HepG2 (cell line): Measurements from ENCODE around the gene MRPS35. TPM values are rescaled to one million over a fixed set of nuclear protein-coding genes. Genes with fewer than 3 reads are reported as not detected.

Experiments
- CHD2 ChIP-seq: IDR thresholded peaks from 2 replicates; pipeline ENCODE4 v1.6.1; 2011; ENCODE audit warnings: low read depth, low read length, improper control_type of control experiment
- ETV5 ChIP-seq: IDR thresholded peaks from 2 replicates; pipeline ENCODE4 v1.6.1; 2018; ENCODE audit warnings: missing biosample characterization, missing genetic modification reagents, inconsistent platforms, borderline replicate concordance
- GPN1 ChIP-seq: sonication (generic); formaldehyde crosslinking; IDR thresholded peaks from 2 replicates; pipeline ENCODE4 v1.5.1; 2020; ENCODE audit warnings: missing genetic modification reagents, borderline replicate concordance
- KDM6A ChIP-seq: IDR thresholded peaks from 2 replicates; pipeline ENCODE4 v1.6.1; 2016; ENCODE audit warnings: low read depth
- MIER3 ChIP-seq: IDR thresholded peaks from 2 replicates; pipeline ENCODE4 v1.6.1; 2016; ENCODE audit warnings: missing compliant biosample characterization, borderline replicate concordance
- MLLT10 ChIP-seq: sonication (generic); formaldehyde crosslinking; IDR thresholded peaks from 2 replicates; pipeline ENCODE4 v1.4.0; 2020; ENCODE audit warnings: missing genetic modification reagents
- NCOR1 ChIP-seq: fragments of 200-600 bp; sonication (generic); IDR thresholded peaks from 2 replicates; pipeline ENCODE4 v1.7.0; 2017; ENCODE audit warnings: antibody characterized with exemption, low read length, borderline replicate concordance
- NFE2 ChIP-seq: sonication (generic); formaldehyde crosslinking; IDR thresholded peaks from 2 replicates; pipeline ENCODE4 v1.4.0; 2020; ENCODE audit warnings: missing genetic modification reagents
- NR3C1 ChIP-seq: sonication (generic); formaldehyde crosslinking; IDR thresholded peaks from 2 replicates; pipeline ENCODE4 v1.4.0; 2020; ENCODE audit warnings: missing genetic modification reagents
- PRMT3 ChIP-seq: sonication (generic); formaldehyde crosslinking; IDR thresholded peaks from 2 replicates; pipeline ENCODE4 v1.8.1; 2022; ENCODE audit warnings: low read depth, mild to moderate bottlenecking, moderate library complexity, missing genetic modification reagents, borderline replicate concordance
- RARG ChIP-seq: sonication (generic); formaldehyde crosslinking; IDR thresholded peaks from 2 replicates; pipeline ENCODE4 v1.4.0; 2020; ENCODE audit warnings: low read depth, mild to moderate bottlenecking, missing genetic modification reagents
- SIX1 ChIP-seq: sonication (generic); formaldehyde crosslinking; IDR thresholded peaks from 2 replicates; pipeline ENCODE4 v1.4.0; 2020; ENCODE audit warnings: missing genetic modification reagents, borderline replicate concordance
- TSC22D2 ChIP-seq: sonication (generic); formaldehyde crosslinking; IDR thresholded peaks from 2 replicates; pipeline ENCODE4 v1.5.1; 2020; ENCODE audit warnings: missing genetic modification reagents, mild to moderate bottlenecking, borderline replicate concordance
- ZBTB21 ChIP-seq: sonication (generic); formaldehyde crosslinking; IDR thresholded peaks from 2 replicates; pipeline ENCODE4 v1.4.0; 2020; ENCODE audit warnings: missing genetic modification reagents
- ZC3H4 ChIP-seq: sonication (generic); formaldehyde crosslinking; IDR thresholded peaks from 2 replicates; pipeline ENCODE4 v1.4.0; 2020; ENCODE audit warnings: missing genetic modification reagents, borderline replicate concordance
- ZMAT3 ChIP-seq: sonication (generic); formaldehyde crosslinking; conservative IDR thresholded peaks from 2 replicates; pipeline ENCODE4 v1.7.0; 2021; ENCODE audit warnings: missing genetic modification reagents
- ZNF230 ChIP-seq: sonication (generic); formaldehyde crosslinking; IDR thresholded peaks from 2 replicates; pipeline ENCODE4 v1.4.0; 2020; ENCODE audit warnings: mild to moderate bottlenecking, missing genetic modification reagents
- ZNF431 ChIP-seq: sonication (generic); formaldehyde crosslinking; IDR thresholded peaks from 2 replicates; pipeline ENCODE4 v1.9.0; 2022; ENCODE audit warnings: missing genetic modification reagents, low read depth, mild to moderate bottlenecking, borderline replicate concordance
- ZNF652 ChIP-seq: IDR thresholded peaks from 2 replicates; pipeline ENCODE4 v1.6.1; 2016; ENCODE audit warnings: low read depth, borderline replicate concordance
- ZNF780A ChIP-seq: sonication (generic); formaldehyde crosslinking; IDR thresholded peaks from 2 replicates; pipeline ENCODE4 v1.8.0; 2022; ENCODE audit warnings: mild to moderate bottlenecking, missing genetic modification reagents, moderate library complexity
- polyA plus RNA-seq, 8 experiments: library from polyadenylated mRNA; depleted of rRNA in 3 of 8; stranded (reverse) in 7 of 8; unstranded in 1 of 8; fragments of >200 nt; fragmentation: Illumina TruSeq in 4 of 8; extraction: Trizol in 4 of 8; gene quantifications; 2 replicates each; pipeline versions ENCODE4 v1.2.1 to v1.2.3, GENCODE V29; 2011 to 2016; ENCODE audit warnings: low read depth in 4 of 8, missing spikeins in 1 of 8, mixed read lengths in 1 of 8; ENCODE audit not compliant: insufficient read depth in 1 of 8
- total RNA-seq, 5 experiments: library from RNA; depleted of rRNA; stranded (reverse); fragments of >200 nt; fragmentation: Illumina TruSeq; extraction: Trizol; gene quantifications; 2 replicates each; pipeline ENCODE4 v1.2.3, GENCODE V29; 2016; ENCODE audit warnings: low read depth in 1 of 5
- TF ChIP-seq, protein P1 (sequence below): sonication (generic); formaldehyde crosslinking; IDR thresholded peaks from 2 replicates; pipeline ENCODE4 v1.4.0; 2020; ENCODE audit warnings: missing genetic modification reagents
- TF ChIP-seq, protein P2 (sequence below): sonication (generic); formaldehyde crosslinking; IDR thresholded peaks from 2 replicates; pipeline ENCODE4 v1.4.0; 2020; ENCODE audit warnings: mild to moderate bottlenecking, missing genetic modification reagents
- TF ChIP-seq, protein P3 (sequence below): sonication (generic); formaldehyde crosslinking; IDR thresholded peaks from 2 replicates; pipeline ENCODE4 v1.4.0; 2020; ENCODE audit warnings: missing genetic modification reagents
- TF ChIP-seq, protein P4 (sequence below): sonication (generic); formaldehyde crosslinking; IDR thresholded peaks from 2 replicates; pipeline ENCODE4 v1.8.0; 2022; ENCODE audit warnings: mild to moderate bottlenecking, missing genetic modification reagents, borderline replicate concordance

MRPS35 gene
- total and polyA plus RNA-seq, 2 of the 13 experiments (the other 11 are each of a cell fraction or from before 2014, with no cell fraction given): 63.4 to 104 TPM

DNA sequence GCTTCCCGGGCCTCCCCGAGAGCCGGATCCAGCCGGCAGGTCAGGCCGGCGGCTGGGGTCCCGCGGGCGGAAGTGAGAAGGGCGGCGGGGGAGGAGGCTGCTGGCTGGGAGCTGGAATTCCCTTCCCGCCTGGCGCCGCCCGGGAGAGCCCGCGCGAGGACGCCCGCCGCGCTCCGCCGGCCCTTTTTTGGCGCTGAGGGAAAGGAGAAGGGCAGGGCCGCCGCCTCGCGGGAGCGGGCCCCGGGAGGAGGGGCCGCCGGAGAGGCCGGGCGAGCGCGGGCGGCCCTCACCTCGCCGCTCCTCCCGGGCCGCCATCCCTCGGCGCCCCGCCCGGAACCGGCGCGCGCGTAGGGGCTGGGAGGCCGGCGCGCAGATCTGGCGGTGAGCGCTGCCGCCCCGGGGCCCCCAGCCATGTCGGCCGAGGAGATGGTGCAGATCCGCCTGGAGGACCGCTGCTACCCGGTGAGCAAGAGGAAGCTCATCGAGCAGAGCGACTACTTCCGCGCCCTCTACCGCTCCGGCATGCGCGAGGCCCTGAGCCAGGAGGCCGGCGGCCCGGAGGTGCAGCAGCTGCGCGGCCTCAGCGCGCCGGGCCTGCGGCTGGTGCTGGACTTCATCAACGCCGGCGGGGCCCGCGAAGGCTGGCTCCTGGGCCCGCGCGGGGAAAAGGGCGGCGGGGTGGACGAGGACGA, 69.4 kb downstream of the MRPS35 start, which contains the start of the genes KLHL42 and MANSC4 (continued):
- TF ChIP-seq SIX1 (no peak), KDM6A (no peak), TSC22D2 (CRISPR knock-in tag) (no peak), GPN1 (CRISPR knock-in tag) (no peak), MIER3 (no peak), ZMAT3 (CRISPR knock-in tag) (peak; percentile 87), ZNF230 (CRISPR knock-in tag) (no peak; the same call in 1 of the 2 replicates), NR3C1 (CRISPR knock-in tag) (no peak), ZNF780A (CRISPR knock-in tag) (no peak), ZNF431 (CRISPR knock-in tag) (peak; percentile 34; the same call in 1 of the 2 replicates), MLLT10 (CRISPR knock-in tag) (no peak), ETV5 (peak; percentile 42; the same call in 1 of the 2 replicates), NFE2 (CRISPR knock-in tag) (no peak), ZBTB21 (CRISPR knock-in tag) (no peak), CHD2 (no peak), NCOR1 (no peak), PRMT3 (CRISPR knock-in tag) (no peak; the same call in 1 of the 2 replicates), ZNF652 (CRISPR knock-in tag) (no peak), ZC3H4 (CRISPR knock-in tag) (no peak), RARG (no peak)
- TF ChIP-seq, protein P1, sequence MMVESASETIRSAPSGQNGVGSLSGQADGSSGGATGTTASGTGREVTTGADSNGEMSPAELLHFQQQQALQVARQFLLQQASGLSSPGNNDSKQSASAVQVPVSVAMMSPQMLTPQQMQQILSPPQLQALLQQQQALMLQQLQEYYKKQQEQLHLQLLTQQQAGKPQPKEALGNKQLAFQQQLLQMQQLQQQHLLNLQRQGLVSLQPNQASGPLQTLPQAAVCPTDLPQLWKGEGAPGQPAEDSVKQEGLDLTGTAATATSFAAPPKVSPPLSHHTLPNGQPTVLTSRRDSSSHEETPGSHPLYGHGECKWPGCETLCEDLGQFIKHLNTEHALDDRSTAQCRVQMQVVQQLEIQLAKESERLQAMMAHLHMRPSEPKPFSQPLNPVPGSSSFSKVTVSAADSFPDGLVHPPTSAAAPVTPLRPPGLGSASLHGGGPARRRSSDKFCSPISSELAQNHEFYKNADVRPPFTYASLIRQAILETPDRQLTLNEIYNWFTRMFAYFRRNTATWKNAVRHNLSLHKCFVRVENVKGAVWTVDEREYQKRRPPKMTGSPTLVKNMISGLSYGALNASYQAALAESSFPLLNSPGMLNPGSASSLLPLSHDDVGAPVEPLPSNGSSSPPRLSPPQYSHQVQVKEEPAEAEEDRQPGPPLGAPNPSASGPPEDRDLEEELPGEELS (CRISPR knock-in tag): 0 out of 2 replicates have a peak, but pooled peaks have one; percentile 0
- TF ChIP-seq, protein P2, sequence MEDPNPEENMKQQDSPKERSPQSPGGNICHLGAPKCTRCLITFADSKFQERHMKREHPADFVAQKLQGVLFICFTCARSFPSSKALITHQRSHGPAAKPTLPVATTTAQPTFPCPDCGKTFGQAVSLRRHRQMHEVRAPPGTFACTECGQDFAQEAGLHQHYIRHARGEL (CRISPR knock-in tag): no peak
- TF ChIP-seq, protein P3, sequence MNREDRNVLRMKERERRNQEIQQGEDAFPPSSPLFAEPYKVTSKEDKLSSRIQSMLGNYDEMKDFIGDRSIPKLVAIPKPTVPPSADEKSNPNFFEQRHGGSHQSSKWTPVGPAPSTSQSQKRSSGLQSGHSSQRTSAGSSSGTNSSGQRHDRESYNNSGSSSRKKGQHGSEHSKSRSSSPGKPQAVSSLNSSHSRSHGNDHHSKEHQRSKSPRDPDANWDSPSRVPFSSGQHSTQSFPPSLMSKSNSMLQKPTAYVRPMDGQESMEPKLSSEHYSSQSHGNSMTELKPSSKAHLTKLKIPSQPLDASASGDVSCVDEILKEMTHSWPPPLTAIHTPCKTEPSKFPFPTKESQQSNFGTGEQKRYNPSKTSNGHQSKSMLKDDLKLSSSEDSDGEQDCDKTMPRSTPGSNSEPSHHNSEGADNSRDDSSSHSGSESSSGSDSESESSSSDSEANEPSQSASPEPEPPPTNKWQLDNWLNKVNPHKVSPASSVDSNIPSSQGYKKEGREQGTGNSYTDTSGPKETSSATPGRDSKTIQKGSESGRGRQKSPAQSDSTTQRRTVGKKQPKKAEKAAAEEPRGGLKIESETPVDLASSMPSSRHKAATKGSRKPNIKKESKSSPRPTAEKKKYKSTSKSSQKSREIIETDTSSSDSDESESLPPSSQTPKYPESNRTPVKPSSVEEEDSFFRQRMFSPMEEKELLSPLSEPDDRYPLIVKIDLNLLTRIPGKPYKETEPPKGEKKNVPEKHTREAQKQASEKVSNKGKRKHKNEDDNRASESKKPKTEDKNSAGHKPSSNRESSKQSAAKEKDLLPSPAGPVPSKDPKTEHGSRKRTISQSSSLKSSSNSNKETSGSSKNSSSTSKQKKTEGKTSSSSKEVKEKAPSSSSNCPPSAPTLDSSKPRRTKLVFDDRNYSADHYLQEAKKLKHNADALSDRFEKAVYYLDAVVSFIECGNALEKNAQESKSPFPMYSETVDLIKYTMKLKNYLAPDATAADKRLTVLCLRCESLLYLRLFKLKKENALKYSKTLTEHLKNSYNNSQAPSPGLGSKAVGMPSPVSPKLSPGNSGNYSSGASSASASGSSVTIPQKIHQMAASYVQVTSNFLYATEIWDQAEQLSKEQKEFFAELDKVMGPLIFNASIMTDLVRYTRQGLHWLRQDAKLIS (CRISPR knock-in tag): no peak
- TF ChIP-seq, protein P4, sequence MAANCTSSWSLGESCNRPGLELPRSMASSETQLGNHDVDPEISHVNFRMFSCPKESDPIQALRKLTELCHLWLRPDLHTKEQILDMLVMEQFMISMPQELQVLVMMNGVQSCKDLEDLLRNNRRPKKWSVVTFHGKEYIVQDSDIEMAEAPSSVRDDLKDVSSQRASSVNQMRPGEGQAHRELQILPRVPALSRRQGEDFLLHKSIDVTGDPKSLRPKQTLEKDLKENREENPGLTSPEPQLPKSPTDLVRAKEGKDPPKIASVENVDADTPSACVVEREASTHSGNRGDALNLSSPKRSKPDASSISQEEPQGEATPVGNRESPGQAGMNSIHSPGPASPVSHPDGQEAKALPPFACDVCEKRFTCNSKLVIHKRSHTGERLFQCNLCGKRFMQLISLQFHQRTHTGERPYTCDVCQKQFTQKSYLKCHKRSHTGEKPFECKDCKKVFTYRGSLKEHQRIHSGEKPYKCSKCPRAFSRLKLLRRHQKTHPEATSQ (CRISPR knock-in tag): no peak
